G401.6 (cell line): ENCODE measurements around the gene TMEM108.

Source experiments
- FAIRE-seq: peaks from 2 replicates; lab custom pipeline; 2012; peaks lifted over from hg19 to GRCh38; lab: Jason Lieb, UNC

Gene TMEM108

GRCh38 chr3:133360476-133360875, 322.3 kb downstream of the TMEM108 start:
- FAIRE-seq: no peak

GRCh38 chr3:133361011-133361410, 322.8 kb downstream of the TMEM108 start:
- no peak for FAIRE-seq

GRCh38 chr3:133361435-133361834, 323.2 kb downstream of the TMEM108 start:
- FAIRE-seq: no peak

GRCh38 chr3:133362539-133362938, 324.3 kb downstream of the TMEM108 start:
- FAIRE-seq: no peak

- no peak for FAIRE-seq
Measured at GRCh38 chr3:133364704-133365103, 326.5 kb downstream of the TMEM108 start.

- FAIRE-seq: no peak
Measured at GRCh38 chr3:133366921-133367320, 328.7 kb downstream of the TMEM108 start.

GRCh38 chr3:133367403-133367802, 329.2 kb downstream of the TMEM108 start:
- FAIRE-seq: no peak

GRCh38 chr3:133367956-133368355, 329.8 kb downstream of the TMEM108 start:
- FAIRE-seq: no peak

- no peak for FAIRE-seq
Measured at GRCh38 chr3:133368371-133369067, 330.3 kb downstream of the TMEM108 start.

GRCh38 chr3:133369068-133369440, 330.9 kb downstream of the TMEM108 start:
- FAIRE-seq: no peak

- no peak for FAIRE-seq
Measured at GRCh38 chr3:133371181-133371580, 333.0 kb downstream of the TMEM108 start.

- FAIRE-seq: no peak
Measured at GRCh38 chr3:133371676-133372075, 333.5 kb downstream of the TMEM108 start.

GRCh38 chr3:133374708-133375402, 336.7 kb downstream of the TMEM108 start:
- no peak for FAIRE-seq

GRCh38 chr3:133375403-133375745, 337.2 kb downstream of the TMEM108 start:
- no peak for FAIRE-seq

GRCh38 chr3:133376810-133377209, 338.6 kb downstream of the TMEM108 start:
- no peak for FAIRE-seq

GRCh38 chr3:133377396-133377795, 339.2 kb downstream of the TMEM108 start:
- no peak for FAIRE-seq

- no peak for FAIRE-seq
Measured at GRCh38 chr3:133379926-133380325, 341.7 kb downstream of the TMEM108 start.

GRCh38 chr3:133380481-133381225, 342.5 kb downstream of the TMEM108 start:
- FAIRE-seq: no peak

- FAIRE-seq: no peak
Measured at GRCh38 chr3:133381346-133382109, 343.3 kb downstream of the TMEM108 start.

- FAIRE-seq: no peak
Measured at GRCh38 chr3:133383175-133383574, 345.0 kb downstream of the TMEM108 start.

GRCh38 chr3:133383741-133384140, 345.6 kb downstream of the TMEM108 start:
- FAIRE-seq: no peak

- FAIRE-seq: no peak
Measured at GRCh38 chr3:133384331-133385027, 346.3 kb downstream of the TMEM108 start.
